Measurements from ENCODE around the gene GAS7.

Gene GAS7

DNA sequence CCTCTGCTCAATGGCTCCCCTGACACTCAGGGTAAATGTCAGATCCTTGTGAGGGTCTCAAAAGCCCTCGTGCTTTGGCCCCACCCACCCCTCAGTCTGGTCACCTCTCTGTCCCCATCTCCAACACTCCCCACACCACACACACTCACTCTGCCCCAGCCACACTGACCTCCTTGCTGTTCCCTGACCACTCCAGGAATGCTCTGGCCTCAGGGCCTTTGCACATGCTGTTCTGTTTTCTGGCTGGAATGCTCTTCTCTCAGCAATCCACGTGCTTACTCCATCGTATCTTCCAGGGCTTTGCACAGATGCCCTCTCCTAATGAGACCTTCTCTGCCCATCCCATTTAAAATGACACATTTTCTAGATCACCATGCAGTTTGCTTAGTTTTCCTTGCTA, 28.2 kb downstream of the GAS7 start:
- no peak for DNase-seq

DNA sequence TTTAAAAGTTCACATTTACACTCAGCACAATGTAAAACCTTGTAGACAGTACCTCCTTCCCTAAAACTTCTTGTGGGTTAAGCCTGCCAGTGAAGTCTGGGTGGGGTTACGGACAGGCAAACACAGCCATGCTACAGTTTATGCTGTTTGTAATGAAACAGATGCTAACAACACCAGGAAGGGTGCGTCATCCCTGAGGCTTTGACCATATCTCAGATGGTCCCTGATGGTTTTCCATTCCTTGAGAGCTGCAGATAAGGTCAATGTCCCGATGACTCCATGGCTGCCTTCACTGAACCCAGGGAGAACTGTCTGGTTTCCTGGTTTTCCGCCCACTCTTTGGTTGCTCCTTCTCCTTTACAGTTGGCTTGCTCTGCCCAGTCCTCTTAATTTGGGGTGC, 29.1 kb downstream of the GAS7 start:
- no peak for DNase-seq

DNA sequence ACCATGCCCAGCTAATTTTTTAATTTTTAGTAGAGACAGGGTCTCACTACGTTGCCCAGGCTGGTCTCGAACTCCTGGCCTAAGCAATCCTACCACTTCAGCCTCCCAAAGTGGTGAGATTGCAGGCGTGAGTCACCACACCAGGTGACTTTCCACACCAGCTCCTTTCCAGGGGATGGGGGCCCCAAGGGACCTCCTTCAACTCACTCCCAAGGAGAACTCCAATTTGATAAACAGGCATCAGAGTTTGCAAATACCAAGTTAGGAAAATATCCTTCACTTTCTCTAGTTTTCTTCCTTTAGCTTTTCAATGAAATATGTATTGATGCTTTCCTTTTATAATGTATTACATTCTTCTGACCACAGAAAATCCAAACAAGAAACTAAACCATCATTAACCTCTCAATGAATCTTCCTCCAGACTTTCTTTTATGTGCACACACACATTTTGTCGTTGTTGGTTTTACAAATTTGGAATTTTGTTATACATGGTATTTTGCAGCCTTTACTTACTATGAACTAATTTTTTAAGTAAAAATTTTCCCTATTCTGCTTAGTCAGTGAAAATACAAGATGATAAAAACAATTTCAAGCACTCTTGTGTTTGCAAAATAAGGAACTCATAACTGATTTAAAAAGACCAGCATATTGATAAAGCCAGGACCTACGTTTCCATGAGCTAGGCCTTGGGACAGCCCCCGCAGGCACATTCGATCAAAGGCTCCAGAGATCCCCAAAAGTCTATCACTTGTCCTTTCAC, 32.0 kb downstream of the GAS7 start:
- DNase-seq: no peak

DNA sequence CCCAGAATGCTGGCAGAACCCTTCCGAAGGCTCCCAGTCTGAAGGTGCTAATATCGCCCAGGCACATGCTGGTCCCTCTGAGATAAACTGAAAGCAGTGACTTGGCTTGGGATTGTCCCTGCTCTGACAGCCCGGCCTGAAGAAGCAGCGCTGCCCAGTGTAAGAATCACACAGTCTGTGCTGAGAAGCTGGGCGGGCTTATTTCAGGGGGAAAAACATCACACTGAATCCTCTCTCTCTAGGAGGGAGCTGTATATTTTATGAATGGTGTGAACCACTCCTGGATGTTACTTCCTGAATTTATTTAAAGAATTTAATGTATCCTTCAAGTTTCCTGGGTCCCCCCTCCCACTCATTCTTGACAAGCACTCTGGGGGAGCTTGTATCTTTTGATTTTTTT, 36.3 kb downstream of the GAS7 start:
- DNase-seq: no peak

DNA sequence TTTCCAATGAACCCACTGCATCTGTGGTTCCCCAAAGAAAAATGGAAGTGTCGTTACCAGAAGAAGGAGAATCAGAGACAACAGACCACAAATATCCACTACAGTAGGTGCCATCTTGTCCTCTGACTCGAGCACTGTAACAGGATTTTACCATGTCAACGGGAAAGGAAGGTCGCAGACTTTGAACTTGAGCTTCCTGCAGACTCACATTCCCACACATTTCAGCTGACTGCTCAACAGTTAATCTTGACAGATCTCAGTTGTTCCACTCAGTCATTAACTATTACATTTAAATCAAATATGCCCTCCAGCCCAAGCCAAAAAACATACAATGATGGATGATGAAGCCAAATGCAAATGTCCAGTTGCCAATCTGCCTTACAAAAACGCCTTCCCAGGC, 37.0 kb downstream of the GAS7 start:
- DNase-seq: no peak

DNA sequence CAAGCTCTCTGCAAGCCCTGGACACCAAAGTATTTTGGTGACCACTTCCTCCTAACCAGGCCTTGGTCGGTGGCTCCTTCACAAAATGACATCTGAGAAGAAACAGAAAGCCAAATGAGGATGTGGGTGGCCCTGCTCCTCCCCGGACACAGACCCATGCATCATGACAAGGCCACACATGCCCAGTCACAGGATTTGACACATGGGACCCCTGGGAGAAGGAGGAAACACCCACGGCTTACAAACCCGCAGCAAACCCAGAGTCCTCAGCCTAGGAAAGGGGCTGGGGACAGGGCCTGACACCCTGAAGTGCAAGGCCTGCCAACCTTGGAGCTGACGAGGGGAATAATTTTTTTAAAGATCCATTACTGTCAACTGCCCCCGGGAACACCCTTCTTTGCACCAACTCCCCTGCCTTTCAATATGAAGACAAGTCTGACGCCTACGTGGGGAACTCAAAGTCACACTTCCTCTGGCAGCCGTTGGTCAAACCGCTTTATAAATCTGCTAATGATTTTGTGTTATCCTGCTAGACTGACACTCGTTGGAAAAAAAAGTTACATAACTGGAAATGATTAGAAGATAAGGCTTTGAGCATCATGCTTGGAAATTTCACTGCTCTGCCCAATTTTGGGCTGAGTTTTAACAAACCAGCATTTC, 41.3 kb downstream of the GAS7 start:
- DNase-seq: no peak

DNA sequence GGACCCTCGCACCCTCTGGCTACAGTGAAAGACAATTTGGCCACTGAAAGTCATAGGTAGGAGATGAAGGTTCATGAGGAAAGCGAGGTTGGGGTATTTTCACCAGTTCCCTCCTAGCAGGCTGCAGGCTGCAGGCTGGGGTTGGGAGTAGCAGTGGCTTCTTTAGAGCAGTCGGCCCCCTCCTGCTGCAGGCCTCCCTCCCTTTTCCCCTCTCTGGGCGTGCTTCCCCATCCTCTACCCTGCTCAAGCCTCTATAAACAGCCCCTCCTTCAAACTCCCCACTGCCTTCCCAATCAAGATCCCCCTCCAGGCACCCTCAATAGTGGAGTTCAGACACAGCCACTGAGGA, 41.8 kb downstream of the GAS7 start:
- no peak for DNase-seq

DNA sequence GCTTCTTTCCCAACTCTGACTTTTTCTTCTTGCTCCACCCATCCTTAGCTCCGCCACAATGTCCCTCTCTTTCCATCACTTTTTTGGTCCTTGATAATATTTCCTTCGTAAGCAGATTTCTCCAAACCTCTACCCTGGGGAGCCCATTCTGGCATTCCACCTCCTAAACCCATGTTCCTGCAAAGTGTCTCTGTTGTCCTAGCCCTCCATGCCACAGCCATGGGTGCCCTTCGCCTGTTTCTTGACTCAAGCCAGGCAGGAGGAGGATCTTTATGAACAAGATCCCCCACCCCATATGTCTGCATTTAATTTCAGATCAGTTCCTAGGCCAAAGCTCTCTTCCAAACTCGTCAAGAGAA, 42.4 kb downstream of the GAS7 start:
- no peak for DNase-seq

DNA sequence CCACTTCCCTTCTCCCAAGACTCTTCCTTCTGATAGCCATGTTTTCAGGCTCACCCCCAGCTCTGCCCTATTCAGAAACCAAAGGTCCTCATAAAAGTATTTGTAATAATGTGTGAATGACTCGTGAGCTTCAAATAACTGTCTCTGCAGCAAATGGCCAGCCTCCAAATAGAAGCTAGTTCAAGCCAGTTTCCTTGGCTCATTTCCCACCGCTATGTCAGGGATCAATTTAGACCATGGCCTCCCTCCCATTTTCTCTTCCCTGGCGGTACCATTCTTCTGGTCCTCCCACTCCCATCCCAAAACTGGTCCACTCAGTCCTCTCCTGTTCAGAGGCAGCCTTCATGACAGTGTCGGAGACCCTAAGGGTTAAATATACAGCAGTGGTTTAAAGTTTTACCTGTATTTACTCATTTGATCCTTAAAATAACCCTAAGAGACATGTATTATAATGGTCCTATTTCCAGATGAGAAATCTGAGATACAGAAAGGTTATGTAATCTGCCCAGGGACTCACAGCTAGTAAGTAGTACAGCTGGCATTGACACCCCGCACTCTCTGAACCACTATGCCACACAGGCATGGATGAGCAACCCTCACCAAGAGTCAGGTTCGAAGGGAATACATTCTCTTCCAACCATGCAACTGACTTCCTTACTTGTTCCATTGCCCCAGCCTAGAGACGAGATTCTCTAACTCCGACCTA, 42.9 kb downstream of the GAS7 start:
- DNase-seq: no peak

DNA sequence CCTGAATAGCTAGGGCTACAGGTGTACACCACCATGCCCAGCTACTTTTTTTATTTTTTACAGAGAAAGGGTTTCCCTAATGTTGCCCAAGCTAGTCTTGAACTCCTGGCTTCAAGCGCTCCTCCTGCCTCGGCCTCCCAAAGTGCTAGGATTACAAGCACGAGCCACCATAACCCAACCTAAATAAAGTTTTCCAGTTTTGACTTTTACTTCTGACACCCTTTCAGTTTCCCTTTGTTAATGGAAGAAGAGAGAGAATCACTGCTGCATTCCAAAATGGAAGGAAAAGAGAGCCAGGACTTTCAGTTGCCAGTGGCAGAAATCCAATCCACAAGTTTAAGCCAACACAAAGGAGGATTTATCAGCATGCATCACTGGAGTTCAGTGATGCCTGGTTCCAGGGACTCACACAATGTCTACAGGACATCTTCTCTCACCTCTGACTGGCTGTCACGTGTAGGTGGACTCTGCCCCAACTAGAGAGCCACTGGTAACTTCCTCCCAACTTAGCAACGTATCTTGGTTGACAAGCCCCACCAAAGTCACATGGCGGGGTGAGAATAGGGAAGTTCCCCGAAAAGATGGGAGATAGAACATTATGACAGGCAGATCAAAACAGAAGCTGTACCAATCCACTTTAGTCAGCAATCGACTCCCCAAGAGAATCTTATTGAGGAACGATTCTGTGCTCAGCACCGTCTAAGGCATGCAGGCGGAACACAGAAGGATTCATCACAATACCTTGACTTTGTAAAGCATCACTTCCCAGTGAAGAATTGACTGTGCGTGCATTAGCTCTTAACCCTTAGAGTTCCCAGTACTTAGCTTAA, 46.5 kb downstream of the GAS7 start:
- no peak for DNase-seq

DNA sequence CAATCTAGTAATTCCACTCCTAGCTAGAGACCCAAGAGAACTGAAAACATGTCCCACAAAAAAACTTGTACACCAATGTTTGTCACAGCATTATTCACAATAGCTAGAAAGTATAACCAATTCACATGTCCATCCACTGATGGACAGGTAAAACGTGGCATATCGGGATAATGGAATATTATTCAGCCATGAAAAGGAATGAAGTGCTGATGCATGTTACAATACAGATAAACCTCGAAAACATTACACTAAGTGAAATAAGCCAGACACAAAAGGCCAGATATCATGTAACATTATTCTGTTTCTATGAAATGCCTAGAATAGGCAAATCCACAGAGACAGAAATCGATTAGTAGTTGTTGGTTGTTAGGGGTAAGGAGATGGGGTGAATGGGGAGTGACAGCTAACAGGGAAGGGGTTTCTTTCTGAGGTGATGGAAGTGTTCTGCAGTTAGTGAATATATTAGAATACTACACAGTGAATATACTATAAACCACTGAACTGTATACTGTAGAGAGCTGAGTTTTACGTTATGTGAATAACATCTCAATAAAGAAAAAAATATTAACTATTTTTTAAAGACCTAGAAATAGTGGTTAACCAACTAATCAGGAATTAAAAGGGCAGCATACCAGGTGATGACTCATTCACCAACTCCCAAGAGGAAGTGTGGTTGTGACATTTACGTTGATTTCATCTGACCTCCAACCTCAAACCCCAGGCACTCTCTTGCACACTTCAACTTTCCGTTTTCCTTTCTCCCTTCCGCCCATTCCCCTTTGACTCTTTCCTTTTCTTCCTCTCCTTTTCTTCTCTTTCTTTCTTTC, 48.6 kb downstream of the GAS7 start:
- DNase-seq: no peak

DNA sequence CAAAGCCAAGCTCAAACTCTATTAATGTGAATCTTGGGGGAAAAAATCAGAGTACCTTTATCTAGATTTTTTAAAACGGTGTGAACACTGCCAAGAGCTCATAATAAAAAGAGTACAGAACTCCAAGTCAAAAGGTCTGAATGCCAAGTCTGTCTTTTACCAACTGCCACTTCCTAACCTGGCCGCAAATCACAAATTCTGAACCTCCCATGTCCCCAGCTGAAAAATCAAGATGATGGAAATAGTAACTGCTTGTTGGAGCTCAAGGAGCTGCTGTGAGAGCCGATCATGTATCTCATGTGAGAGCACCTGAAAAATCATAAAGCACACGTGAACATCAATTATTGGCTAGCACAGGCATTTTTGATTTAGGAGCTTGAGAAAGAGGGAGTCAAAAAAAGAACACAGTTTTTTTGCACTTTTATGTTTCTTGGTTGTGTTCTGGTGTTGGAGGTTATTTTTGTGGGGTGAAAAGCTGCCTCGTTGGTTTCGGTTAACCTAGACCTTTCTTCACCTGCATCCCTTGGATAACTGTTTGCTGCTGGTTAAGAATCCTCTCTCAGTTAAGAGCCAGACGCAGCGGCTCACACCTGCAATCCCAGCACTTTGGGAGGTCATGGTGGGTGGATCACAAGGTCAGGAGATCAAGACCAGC, 50.5 kb downstream of the GAS7 start:
- DNase-seq: no peak

DNA sequence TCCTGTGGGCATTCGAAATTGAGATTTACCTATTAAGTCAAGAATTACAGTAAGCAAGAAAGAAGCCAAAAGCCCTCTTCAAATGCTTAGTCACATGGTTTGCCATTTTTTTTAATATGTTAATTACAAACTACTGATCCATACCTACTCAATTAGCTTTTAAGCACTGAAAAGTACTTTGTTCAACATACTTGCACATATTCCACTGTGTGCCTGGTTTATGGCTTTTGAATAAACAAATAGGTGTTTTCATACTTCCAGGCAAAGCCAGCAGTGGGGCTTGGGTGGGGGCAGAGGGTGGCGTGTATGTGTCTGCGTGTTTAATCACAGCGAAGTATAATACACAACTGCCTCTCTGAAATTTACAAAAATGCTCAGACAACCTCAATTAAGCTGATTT, 51.4 kb downstream of the GAS7 start:
- no peak for DNase-seq

DNA sequence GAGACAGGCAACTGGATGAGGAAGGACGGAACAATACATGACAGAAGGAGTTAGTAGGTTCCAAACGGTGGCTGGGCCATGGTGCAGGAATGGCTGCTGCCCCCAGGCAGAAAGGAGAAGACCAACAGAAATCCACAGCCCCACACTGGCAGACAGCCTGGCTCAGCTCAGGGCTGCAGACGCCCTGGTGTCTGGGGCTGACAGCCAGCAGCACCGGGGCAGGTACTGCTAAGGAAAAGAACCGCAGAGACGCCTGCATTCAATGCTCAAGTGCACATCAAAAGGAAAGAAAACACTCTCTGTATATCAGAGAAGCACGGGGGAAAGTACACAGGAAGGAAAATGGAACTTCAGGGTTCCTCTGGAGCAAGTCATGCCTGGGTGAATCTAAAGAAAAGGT, 53.4 kb downstream of the GAS7 start:
- no peak for DNase-seq

DNA sequence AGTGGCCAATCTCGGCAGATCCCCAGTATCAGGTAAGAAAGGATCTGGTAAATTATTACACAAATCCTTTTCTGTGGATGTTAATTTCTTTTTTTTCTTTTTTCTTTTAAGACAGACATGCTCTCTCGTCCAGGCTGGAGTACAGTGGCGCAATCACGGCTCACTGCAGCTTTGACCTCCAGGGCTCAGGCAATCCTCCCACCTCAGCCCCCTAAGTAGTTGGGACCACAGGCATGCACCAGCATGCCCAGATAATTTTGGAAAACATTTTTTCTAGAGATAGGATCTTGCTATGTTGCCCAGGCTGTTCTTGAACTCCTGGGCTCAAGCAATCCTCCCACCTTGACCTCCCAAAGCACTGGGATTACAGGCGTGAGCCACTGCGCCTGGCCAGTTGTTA, 54.0 kb downstream of the GAS7 start:
- no peak for DNase-seq

DNA sequence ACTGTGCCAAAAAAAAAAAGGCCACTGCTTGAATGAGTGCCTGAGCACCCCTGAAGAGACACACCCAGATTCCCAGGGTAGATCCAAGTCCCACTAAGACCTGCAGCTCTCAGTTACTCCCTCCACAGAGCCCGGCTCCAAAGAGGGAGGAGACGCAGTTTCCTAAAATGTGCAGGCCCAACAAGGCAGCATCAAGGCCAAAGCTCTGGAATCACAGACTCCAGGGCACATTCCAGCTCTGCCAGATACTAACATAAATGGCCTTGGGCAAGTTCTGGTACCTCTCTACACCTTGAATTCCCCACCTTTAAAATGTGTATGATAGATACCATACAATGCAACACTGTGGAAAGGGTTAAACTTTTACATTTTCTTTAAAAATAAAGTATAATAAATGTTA, 57.0 kb downstream of the GAS7 start:
- DNase-seq: no peak

DNA sequence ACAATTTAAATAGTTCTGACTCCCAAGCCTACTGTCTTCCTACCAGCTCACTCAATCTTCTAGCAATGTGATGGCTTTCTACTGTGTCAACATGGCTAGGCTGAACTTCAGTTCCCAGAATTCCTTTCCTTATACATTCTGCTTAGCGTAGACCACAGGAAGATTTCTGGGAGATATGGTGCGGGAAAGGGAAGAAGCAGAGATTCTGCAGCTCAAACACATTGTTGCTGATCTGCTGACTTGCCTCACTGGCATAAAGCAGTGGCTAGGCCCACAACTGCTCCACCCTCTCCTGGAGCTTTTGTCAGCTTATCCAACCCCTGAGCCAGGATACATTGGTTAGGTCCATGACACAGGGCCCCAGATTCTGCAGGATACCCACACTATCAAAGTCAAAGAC, 58.8 kb downstream of the GAS7 start:
- DNase-seq: no peak

DNA sequence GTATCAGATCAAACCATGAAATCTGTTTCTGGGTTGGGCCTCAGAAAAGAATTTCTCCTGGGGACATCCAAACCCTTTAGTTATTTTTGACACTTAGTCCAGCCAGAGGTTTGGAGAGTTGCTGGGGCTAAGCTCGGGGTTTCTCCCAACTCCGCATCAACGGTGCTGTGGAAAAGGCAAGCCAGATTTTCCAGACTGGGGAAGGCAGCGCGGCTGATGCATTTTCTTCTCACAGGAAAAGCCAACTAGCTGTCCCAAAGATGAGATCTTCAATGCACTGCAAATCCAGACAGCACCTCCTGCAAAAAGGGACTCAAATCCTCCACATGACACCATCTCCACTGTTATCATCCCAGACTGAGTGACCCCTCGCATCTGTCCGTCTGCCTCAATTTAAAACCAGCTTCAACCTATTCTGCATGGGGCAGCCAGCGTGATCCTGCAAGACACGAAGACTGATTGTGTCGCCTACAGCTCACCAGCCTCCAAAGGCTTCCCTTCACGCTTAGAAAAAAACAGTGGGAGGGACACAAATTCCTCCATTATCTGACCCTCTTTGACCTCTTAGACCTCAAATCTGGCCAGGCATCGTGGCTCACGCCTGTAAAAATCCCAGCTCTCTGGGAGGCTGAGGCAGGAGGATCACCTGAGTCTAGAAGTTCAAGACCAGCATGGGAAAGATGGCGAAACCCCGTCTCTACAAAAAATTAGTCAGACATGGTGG, 62.0 kb downstream of the GAS7 start:
- DNase-seq: no peak

DNA sequence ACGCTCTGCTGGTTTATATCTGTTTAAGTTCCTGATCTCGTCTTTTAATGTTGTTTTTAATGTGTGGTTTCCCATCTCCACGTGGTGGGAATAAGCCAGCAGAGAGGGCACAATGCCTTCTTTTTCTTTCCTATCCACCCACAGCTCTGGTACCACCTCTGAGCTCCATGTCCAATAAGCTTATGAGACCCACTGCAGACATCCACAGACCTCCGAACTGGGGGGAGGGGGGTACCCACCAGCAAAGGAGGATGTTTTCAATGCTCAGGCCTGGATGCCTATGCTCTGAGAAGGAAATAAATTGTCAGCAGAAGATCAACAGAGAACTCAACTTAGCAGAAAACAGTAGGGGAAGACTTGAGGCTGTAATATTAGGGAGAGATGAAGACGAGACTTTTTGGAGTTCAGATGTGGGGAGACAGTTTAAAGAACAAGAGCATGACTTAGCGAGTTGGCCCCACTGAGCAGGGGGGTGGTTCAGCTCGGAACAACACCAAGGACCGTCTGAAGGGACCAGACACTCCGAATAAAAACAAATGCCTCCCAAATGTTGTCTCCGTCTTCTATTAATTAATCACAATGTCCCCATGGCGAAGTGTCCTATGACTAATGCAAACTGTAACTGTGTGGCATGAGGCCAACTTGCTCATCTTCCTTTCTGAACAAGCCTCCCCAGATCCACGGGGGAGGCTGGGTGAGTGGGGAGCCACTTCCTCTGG, 62.7 kb downstream of the GAS7 start:
- DNase-seq: no peak

DNA sequence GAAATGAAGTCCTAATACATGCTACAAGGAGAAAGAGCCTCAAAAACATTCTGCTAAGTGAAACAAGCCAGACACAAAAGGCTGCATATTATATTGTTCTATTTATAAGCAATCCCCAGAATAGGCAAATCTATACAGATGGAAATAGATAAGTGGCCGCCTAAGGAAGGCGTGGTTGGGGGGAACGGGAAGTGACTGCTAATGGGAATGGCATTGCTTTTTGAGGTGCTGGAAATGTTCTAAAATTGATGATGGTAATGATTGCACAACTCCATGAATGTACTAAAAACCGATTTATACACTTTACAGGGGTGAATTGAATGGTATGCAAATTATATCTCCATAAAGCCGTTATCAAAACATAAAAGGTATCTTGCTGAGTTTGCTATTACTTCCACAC, 67.7 kb downstream of the GAS7 start:
- DNase-seq: no peak

DNA sequence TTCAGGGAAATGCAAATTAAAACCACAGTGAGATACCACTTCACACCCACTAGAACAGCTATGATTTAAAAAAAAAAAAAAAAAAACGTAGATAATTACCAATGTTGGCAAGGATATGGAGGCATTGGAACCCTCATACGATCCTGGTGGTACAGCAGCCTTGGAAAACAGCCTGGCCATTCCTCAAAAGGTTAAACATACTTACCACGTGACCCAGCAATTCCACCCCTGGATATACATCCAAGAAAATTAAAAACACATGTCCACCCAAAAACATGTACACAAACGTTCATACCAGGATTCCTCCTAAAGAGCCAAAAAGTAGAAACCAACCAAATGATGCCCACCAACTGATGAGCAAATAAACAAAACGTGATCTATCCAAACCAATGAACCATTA, 68.1 kb downstream of the GAS7 start:
- no peak for DNase-seq

Measured in activated effector memory CD4-positive, alpha-beta T cell treated with anti-CD3 and anti-CD28 coated beads, Interleukin-2, amount 50 U/mL, for 16 hours (primary cell).